Head of caudate nucleus (tissue), 42 donors: ENCODE results near the gene ABCB4.
"Not testable (repeated sequence)": the region's sequence is repeated elsewhere in the genome, so short reads cannot be mapped to it uniquely, and the experiment has no call there.

Source experiments
- DNase-seq, 42 donors: peaks; one replicate each; pipeline versions ENCODE4 v3.0.0 to v3.0.0-alpha.2; 2020 to 2021; ENCODE audit warnings: mixed read lengths in 7 of 42
- intact Hi-C: fragments of 100-400 bp; cut with DNase I; formaldehyde crosslinking; loops from one replicate; pipeline ENCODE4 v1.15.0; 2022

ABCB4 gene

GRCh38 chr7:87482115-87482514, 6.6 kb upstream of the ABCB4 start:
- intact Hi-C loops: no loop called here
- DNase-seq: no peak

- DNase-seq: no peak
- intact Hi-C loops: no loop called here
Measured at GRCh38 chr7:87480386-87480785, 4.9 kb upstream of the ABCB4 start.

- no peak for DNase-seq
- intact Hi-C loops: no loop called here
Measured at GRCh38 chr7:87479951-87480350, 4.5 kb upstream of the ABCB4 start.

- no peak for DNase-seq
- intact Hi-C loops: no loop called here
Measured at GRCh38 chr7:87476179-87476557, 688 bp upstream of the ABCB4 start.

GRCh38 chr7:87474533-87475358, 734 bp downstream of the ABCB4 start:
- DNase-seq: peak in 12 of 42 donors; percentile 1 to 34 (median 10)
- intact Hi-C loops: no loop called here

GRCh38 chr7:87473986-87474385, 1.5 kb downstream of the ABCB4 start:
- intact Hi-C loops: no loop called here
- DNase-seq: no peak

GRCh38 chr7:87473192-87473591, 2.3 kb downstream of the ABCB4 start:
- intact Hi-C loops: no loop called here
- no peak for DNase-seq

GRCh38 chr7:87471473-87471872, 4.0 kb downstream of the ABCB4 start:
- no peak for DNase-seq
- intact Hi-C loops: no loop called here

GRCh38 chr7:87469204-87469603, 6.3 kb downstream of the ABCB4 start:
- DNase-seq, intact Hi-C loops: not testable (repeated sequence)

GRCh38 chr7:87465534-87465880, 10.0 kb downstream of the ABCB4 start:
- DNase-seq, intact Hi-C loops: not testable (repeated sequence)

- intact Hi-C loops, DNase-seq: not testable (repeated sequence)
Measured at GRCh38 chr7:87464830-87465533, 10.5 kb downstream of the ABCB4 start.

- no peak for DNase-seq
- intact Hi-C loops: no loop called here
Measured at GRCh38 chr7:87463982-87464381, 11.5 kb downstream of the ABCB4 start.

- intact Hi-C loops, DNase-seq: not testable (repeated sequence)
Measured at GRCh38 chr7:87460444-87460843, 15.0 kb downstream of the ABCB4 start.

- no peak for DNase-seq
- intact Hi-C loops: no loop called here
Measured at GRCh38 chr7:87459941-87460340, 15.5 kb downstream of the ABCB4 start.

GRCh38 chr7:87458148-87458547, 17.3 kb downstream of the ABCB4 start:
- intact Hi-C loops: no loop called here
- no peak for DNase-seq

- intact Hi-C loops: no loop called here
Measured at GRCh38 chr7:87456247-87456646, 19.2 kb downstream of the ABCB4 start.

GRCh38 chr7:87452279-87452678, 23.2 kb downstream of the ABCB4 start:
- no peak for DNase-seq
- intact Hi-C loops: no loop called here

More at GRCh38 chr7:87456247-87456646, 19.2 kb downstream of the ABCB4 start:
- no peak for DNase-seq

- no peak for DNase-seq
- intact Hi-C loops: no loop called here
Measured at GRCh38 chr7:87451187-87451586, 24.3 kb downstream of the ABCB4 start.

- no peak for DNase-seq
- intact Hi-C loops: no loop called here
Measured at GRCh38 chr7:87450706-87451105, 24.8 kb downstream of the ABCB4 start.

GRCh38 chr7:87448388-87448787, 27.1 kb downstream of the ABCB4 start:
- no peak for DNase-seq

More at GRCh38 chr7:87448388-87448787, 27.1 kb downstream of the ABCB4 start:
- intact Hi-C loops: no loop called here
